ENCODE data around the gene LILRA5.
"Not testable (repeated sequence)": the region's sequence is repeated elsewhere in the genome, so short reads cannot be mapped to it uniquely, and the experiment has no call there.

LILRA5 gene

DNA sequence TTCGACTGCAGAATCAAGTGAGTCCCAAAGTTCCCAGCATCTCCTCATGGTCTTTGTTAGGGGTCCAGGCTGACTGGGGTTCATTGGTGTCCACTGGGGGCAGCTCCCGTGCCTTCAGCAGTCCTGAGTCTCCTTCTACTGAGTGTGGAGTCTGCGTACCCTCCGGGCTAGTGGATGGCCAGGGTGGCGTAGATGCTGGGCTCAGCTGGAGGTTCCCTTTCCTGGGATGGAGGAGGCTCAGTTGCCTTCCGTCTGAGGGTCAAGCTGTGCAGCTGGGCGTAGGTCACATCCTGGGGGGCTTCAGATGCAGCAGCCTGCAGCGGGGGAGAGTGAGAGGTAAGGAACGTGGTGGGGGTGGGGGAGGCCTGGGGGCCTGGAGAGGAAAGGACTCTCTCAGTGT lies 38.5 kb downstream of the LILRA5 start:
- not testable (repeated sequence) for DNase-seq (ENCODE audit: low read depth, low spot score)

DNA sequence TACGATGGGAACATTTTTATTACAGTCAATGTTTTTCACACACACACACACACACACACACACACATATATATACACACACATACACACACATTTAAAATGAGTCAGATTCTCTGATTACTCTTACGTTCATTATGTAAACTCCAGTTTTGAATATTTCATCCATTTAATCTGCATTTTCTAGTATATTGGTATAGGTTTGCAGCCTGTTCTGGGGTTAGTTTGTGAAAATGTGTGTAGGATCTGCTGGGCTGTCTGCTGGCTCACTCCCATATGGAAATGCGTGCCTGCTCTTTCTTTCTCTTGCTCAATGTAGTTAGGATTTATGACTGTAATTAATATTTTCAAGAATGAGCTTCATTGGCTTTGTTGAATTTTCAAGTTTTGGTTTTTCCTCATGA lies 39.1 kb downstream of the LILRA5 start:
- no peak for DNase-seq (ENCODE audit: low read depth, low spot score)

- not testable (repeated sequence) for DNase-seq (ENCODE audit: low read depth, low spot score)
These were observed 40.8 kb downstream of the LILRA5 start for GRCh38 chr19:54272181-54272580.

GRCh38 chr19:54271587-54271986 lies 41.4 kb downstream of the LILRA5 start:
- not testable (repeated sequence) for DNase-seq (ENCODE audit: low read depth, low spot score)

GRCh38 chr19:54271106-54271505 lies 41.9 kb downstream of the LILRA5 start:
- DNase-seq (ENCODE audit: low read depth, low spot score): no peak

- DNase-seq (ENCODE audit: low read depth, low spot score): no peak
These were observed 44.0 kb downstream of the LILRA5 start for GRCh38 chr19:54268936-54269335.

- no peak for DNase-seq (ENCODE audit: low read depth, low spot score)
These were observed 46.8 kb downstream of the LILRA5 start for GRCh38 chr19:54266133-54266532.

DNA sequence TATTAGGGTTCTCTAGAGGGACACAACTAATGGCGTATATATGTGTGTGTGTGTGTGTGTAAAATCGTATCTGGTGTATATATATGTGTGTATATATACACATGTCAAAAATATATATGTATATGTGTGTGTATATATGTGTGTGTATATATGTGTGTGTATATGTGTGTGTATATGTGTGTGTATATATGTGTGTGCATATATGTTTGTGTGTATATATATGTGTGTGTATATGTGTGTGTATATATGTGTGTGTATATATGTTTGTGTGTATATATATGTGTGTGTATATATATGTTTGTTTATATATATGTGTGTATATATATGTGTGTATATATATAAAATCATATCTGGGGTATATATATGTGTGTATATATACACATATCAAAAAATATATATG lies 50.5 kb downstream of the LILRA5 start:
- DNase-seq (ENCODE audit: low read depth, low spot score): no peak

- no peak for DNase-seq (ENCODE audit: low read depth, low spot score)
These were observed 50.9 kb downstream of the LILRA5 start for GRCh38 chr19:54262066-54262465.

DNA sequence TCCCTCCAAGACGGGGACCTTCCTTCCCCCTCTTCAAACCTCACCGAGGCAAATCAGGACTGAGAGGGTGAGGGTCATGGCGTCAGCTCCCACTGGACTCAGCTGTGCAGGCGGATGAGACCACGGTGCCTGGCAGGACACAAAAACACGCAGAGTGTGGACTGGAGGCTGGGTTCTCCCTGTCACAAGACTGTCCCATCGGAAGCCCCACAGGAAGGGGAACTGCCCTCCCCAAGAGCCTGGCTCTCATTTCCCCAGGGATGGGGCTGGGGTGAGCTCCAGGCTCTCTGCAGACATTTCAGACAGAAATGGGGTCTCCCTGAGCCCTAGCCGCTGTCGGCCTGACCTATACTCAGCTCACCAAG lies 55.9 kb downstream of the LILRA5 start, which contains the start of gene LILRB5:
TSS of gene LILRB5 (minus strand) at position 158 of the 365 bp plus-strand sequence. CDS start at position 78, 80 bp downstream.
- DNase-seq (ENCODE audit: low read depth, low spot score): no peak

Data from brain pericyte (primary cell).